Naive thymus-derived CD8-positive, alpha-beta T cell (primary cell): ENCODE data around the gene PNLDC1. TPM values are rescaled to one million over a fixed set of nuclear protein-coding genes. Genes with fewer than 3 reads are reported as not detected.

Experiments used
- ATAC-seq, 2 donors: fragments of 150-1000 bp; cut with Tn5 transposase in 1 of 2; sonication (Bioruptor Pico), chemical (Tn5 transposase) in 1 of 2; 1 replicate in 1 of 2; 2 replicates in 1 of 2; pipeline ENCODE4 v1.10.0; 2021; ENCODE audit warnings: mild to moderate bottlenecking in 2 of 2, moderate library complexity in 2 of 2
- POLR2A ChIA-PET: fragments of 350-600 bp; sonication (Branson Sonifier 250); formaldehyde crosslinking; loops from one replicate; lab custom pipeline; 2021; ENCODE audit warnings: antibody characterized with exemption; lab: Charles Lee
- DNase-seq, 10 donors: peaks; one replicate each; pipeline versions ENCODE4 v3.0.0 to v3.0.0-alpha.2; 2020 to 2022
- H3K27ac Mint-ChIP-seq, 10 donors: one replicate each; pipeline ENCODE4 v1.8.0; 2020 to 2022; ENCODE audit warnings: mild to moderate bottlenecking in 10 of 10, mixed read lengths in 10 of 10, moderate library complexity in 4 of 10, inconsistent platforms in 1 of 10
- H3K27me3 Mint-ChIP-seq, 5 donors: one replicate each; pipeline ENCODE4 v1.8.0; 2021 to 2022; ENCODE audit warnings: mixed read lengths in 5 of 5
- H3K36me3 Mint-ChIP-seq, 3 donors: one replicate each; pipeline ENCODE4 v1.8.0; 2020 to 2022; ENCODE audit warnings: mixed read lengths in 3 of 3, mild to moderate bottlenecking in 2 of 3, inconsistent platforms in 1 of 3
- H3K4me1 Mint-ChIP-seq, 4 donors: one replicate each; pipeline ENCODE4 v1.8.0; 2021 to 2022; ENCODE audit warnings: mixed read lengths in 4 of 4
- H3K4me3 Mint-ChIP-seq, 10 donors: one replicate each; pipeline ENCODE4 v1.8.0; 2020 to 2022; ENCODE audit warnings: mild to moderate bottlenecking in 10 of 10, mixed read lengths in 10 of 10, moderate library complexity in 6 of 10, inconsistent platforms in 1 of 10
- H3K9me3 Mint-ChIP-seq, 9 donors: one replicate each; pipeline ENCODE4 v1.8.0; 2020 to 2022; ENCODE audit warnings: mixed read lengths in 9 of 9, mild to moderate bottlenecking in 3 of 9, inconsistent platforms in 1 of 9, moderate library complexity in 1 of 9
- polyA plus RNA-seq, 3 donors: library from polyadenylated mRNA; unstranded; fragments of 300-500 nt; fragmentation: Illumina TruSeq; gene quantifications; one replicate each; pipeline ENCODE4 v1.2.3, GENCODE V29; 2021
- total RNA-seq, 8 experiments: library from RNA in 2 of 8; stranded (reverse) in 2 of 8; gene quantifications; one replicate each; pipeline ENCODE4 v1.2.3 and lab custom pipeline; 2021 to 2026

The PNLDC1 gene
- total and polyA plus RNA-seq, 5 experiments from 2014 or later = 0.36 to 0.75 (median 0.36) TPM; not detected in 2

- peak overlapping the region; percentile 91 to 97 (median 93) for H3K4me3 Mint-ChIP-seq
- H3K9me3 Mint-ChIP-seq = no peaks in the 10 kb centered on the region
- ATAC-seq = peak; percentile 21 to 34
- H3K36me3 Mint-ChIP-seq = peaks cover 0 to 34% (median 8%) of the 10 kb centered on the region in 3 donors
- H3K27me3 Mint-ChIP-seq = no peaks in the 10 kb centered on the region
- H3K4me1 Mint-ChIP-seq = peaks cover 20 to 34% (median 29%) of the 10 kb centered on the region in 4 donors
- DNase-seq = peak in 2 of 10 donors; percentile 63 to 88
- POLR2A ChIA-PET = interaction anchor here (0.7 to 4.9 kb wide), 15 partner anchors 9 to 73 kb away, joined by 3 to 81 read pairs (median 4); partner anchors contain the start of genes MRPL18, SOD2, TCP1 and WTAP
- H3K27ac Mint-ChIP-seq = peak overlapping the region; percentile 94 to 99 (median 98)
These were observed 38.8 kb upstream of the PNLDC1 start for GRCh38 chr6:159761129-159761872.

- H3K4me1 Mint-ChIP-seq = peaks cover 20 to 34% (median 29%) of the 10 kb centered on the region in 4 donors
- peak within 1 kb of the TSS; percentile 91 to 97 (median 93) for H3K4me3 Mint-ChIP-seq
- ATAC-seq (peak; percentile 92 to 93), DNase-seq (peak; percentile 88 to 97 (median 91))
- H3K27me3 Mint-ChIP-seq = no peaks in the 10 kb centered on the region
- H3K27ac Mint-ChIP-seq = peak within 1 kb of the TSS; percentile 94 to 99 (median 98)
- POLR2A ChIA-PET = interaction anchor here (0.6 to 4.9 kb wide), 18 partner anchors 9 to 249 kb away, joined by 3 to 81 read pairs (median 4); partner anchors contain the start of genes MRPL18, SOD2, TCP1 and WTAP
- no peaks in the 10 kb centered on the region for H3K9me3 Mint-ChIP-seq
- H3K36me3 Mint-ChIP-seq = peaks cover 0 to 35% (median 4%) of the 10 kb centered on the region in 3 donors
These were observed 38.0 kb upstream of the PNLDC1 start, which contains the start of gene ACAT2 for GRCh38 chr6:159761873-159762680. Gene ACAT2, plus strand, starts transcription at chr6:159762045. Its CDS starts 43 bp downstream, at chr6:159762088.

GRCh38 chr6:159762681-159763293 lies 37.3 kb upstream of the PNLDC1 start:
- no peaks in the 10 kb centered on the region for H3K27me3 Mint-ChIP-seq
- H3K4me1 Mint-ChIP-seq = peaks cover 20 to 34% (median 29%) of the 10 kb centered on the region in 4 donors
- DNase-seq (peak in 4 of 10 donors; percentile 17 to 66 (median 39)), ATAC-seq (peak in 1 of 2 donors; percentile 11)
- peak overlapping the region; percentile 85 to 99 (median 98) for H3K27ac Mint-ChIP-seq
- POLR2A ChIA-PET = interaction anchor here (0.6 to 4.9 kb wide), 7 partner anchors 12 to 248 kb away, joined by 3 to 80 read pairs (median 11); partner anchors contain the start of genes MRPL18, SOD2, TCP1 and WTAP
- H3K4me3 Mint-ChIP-seq = peak overlapping the region; percentile 91 to 97 (median 93)
- H3K36me3 Mint-ChIP-seq = peaks cover 0 to 39% (median 4%) of the 10 kb centered on the region in 3 donors
- no peaks in the 10 kb centered on the region for H3K9me3 Mint-ChIP-seq

DNA sequence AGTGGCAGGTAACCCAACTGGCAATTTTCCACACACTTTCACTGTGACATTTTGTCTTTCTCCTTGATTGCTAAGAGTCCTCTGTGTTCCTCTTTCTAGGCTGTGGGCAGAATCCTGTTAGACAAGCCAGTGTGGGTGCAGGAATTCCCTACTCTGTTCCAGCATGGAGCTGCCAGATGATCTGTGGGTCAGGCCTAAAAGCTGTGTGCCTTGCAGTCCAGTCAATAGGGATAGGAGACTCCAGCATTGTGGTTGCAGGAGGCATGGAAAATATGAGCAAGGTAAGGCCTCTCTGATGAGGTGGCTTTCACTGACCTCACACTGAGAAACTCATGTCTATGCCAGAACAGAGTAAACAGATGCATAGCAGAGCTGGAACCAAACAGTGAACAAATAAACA lies 33.2 kb upstream of the PNLDC1 start:
- no peak overlapping the region for H3K4me3 Mint-ChIP-seq
- POLR2A ChIA-PET = interaction anchor here (0.5 to 1.2 kb wide), 2 partner anchors 11 to 22 kb away, joined by 3 to 4 read pairs; no protein-coding TSS in a partner anchor

DNA sequence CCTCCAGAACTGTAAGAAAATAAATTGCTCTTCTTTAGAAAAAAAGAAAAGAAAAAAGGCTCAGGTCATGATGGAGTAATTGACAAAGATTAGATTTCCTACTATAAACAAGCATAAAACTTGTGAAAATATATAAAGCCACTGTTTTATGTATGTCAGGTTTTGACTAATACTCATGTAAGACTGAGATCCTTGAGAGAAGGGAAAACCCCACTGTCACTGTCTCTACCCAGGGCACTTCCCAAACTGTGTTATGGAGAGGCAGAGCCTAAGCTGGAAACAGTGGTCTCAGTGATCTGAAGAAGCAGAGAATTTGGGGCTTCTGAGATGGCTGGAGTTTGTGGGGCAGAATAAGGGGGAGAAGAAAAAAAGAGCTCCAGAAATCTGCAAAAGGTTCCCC lies 30.6 kb upstream of the PNLDC1 start:
- H3K27ac Mint-ChIP-seq = peak overlapping the region in 3 of 10 donors; percentile 8 to 29 (median 28)
- H3K27me3 Mint-ChIP-seq = no peaks in the 10 kb centered on the region
- H3K36me3 Mint-ChIP-seq = peaks cover 0 to 66% (median 31%) of the 10 kb centered on the region in 3 donors
- peaks cover 0 to 2% (median 0%) of the 10 kb centered on the region in 9 donors for H3K9me3 Mint-ChIP-seq
- DNase-seq = no peak
- POLR2A ChIA-PET = no interaction called here
- H3K4me3 Mint-ChIP-seq = no peak overlapping the region
- no peak for ATAC-seq
- H3K4me1 Mint-ChIP-seq = peaks cover 0 to 6% (median 0%) of the 10 kb centered on the region in 4 donors

More for the DNA sequence above, 33.2 kb upstream of the PNLDC1 start:
- no peak for DNase-seq
- H3K4me1 Mint-ChIP-seq = peaks cover 3 to 17% (median 9%) of the 10 kb centered on the region in 4 donors
- H3K27me3 Mint-ChIP-seq = no peaks in the 10 kb centered on the region
- no peak overlapping the region for H3K27ac Mint-ChIP-seq
- peaks cover 0 to 67% (median 33%) of the 10 kb centered on the region in 3 donors for H3K36me3 Mint-ChIP-seq
- ATAC-seq = no peak
- peaks cover 0 to 2% (median 0%) of the 10 kb centered on the region in 9 donors for H3K9me3 Mint-ChIP-seq

DNA sequence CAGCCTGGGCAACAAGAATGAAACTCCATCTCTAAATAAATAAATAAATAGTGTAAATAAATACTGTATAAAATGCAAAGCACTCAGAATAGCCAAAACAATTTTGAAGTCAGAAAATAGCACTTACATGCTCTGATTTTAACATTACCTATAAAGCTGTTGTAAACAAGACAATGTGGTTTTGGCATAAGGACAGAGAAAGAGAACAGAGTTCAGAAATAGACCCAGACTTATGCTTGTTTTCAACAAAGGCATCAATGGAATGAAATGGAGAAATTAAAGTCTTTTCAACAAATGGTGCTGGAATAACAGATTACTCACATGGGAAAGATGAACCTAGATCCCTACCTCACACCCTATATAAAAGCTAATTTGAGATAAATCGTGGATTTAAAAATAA lies 27.9 kb upstream of the PNLDC1 start:
- ATAC-seq (no peak), DNase-seq (no peak)
- Mint-ChIP-seq H3K36me3 (peaks cover 0 to 69% (median 32%) of the 10 kb centered on the region in 3 donors), H3K4me3 (no peak overlapping the region), H3K9me3 (peaks cover 0 to 2% (median 0%) of the 10 kb centered on the region in 9 donors), H3K27ac (no peak overlapping the region), H3K4me1 (no peaks in the 10 kb centered on the region), H3K27me3 (no peaks in the 10 kb centered on the region)
- POLR2A ChIA-PET = interaction anchor here (0.9 kb wide), 1 partner anchor 10 kb away, joined by 3 read pairs; the partner anchor contains the start of gene ACAT2

DNA sequence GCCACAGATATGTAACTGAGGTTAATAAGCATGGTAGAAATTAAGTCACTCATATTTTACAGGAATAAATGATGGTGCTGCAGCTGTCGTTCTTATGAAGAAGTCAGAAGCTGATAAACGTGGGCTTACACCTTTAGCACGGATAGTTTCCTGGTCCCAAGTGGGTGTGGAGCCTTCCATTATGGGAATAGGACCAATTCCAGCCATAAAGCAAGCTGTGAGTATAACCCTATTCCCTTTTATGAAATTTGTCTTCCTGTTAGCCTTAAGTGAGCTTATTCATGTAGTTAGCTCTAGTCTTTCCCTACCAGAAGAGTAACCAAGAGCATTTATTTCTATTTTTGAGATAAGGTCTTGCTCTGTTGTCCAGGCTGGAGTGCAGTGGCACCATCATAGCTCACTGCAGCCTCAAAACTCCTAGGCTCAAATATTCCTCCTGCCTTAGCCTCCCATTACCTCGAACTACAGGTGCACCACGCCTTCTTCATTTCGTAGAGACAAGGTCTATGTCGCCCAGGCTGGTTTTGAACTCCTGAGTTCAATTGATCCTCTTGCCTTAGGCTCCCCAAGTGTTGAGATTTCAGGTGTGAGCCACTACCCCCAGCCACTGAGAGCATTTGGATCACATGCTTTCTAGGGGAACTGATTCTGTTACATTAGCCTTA lies 22.7 kb upstream of the PNLDC1 start:
- no peak overlapping the region for H3K4me3 Mint-ChIP-seq
- no peak for DNase-seq
- H3K36me3 Mint-ChIP-seq = peaks cover 6 to 78% (median 7%) of the 10 kb centered on the region in 3 donors
- no peaks in the 10 kb centered on the region for H3K9me3 Mint-ChIP-seq
- H3K27ac Mint-ChIP-seq = peak overlapping the region in 7 of 10 donors; percentile 11 to 84 (median 41)
- H3K27me3 Mint-ChIP-seq = no peaks in the 10 kb centered on the region
- ATAC-seq = peak in 1 of 2 donors; percentile 24
- H3K4me1 Mint-ChIP-seq = peaks cover 6 to 12% (median 7%) of the 10 kb centered on the region in 4 donors
- POLR2A ChIA-PET = interaction anchor here (0.7 to 1.0 kb wide), 2 partner anchors 12 to 56 kb away, joined by 3 to 4 read pairs; partner anchors contain the start of gene TCP1

GRCh38 chr6:159778131-159778530 lies 21.9 kb upstream of the PNLDC1 start:
- Mint-ChIP-seq H3K36me3 (peaks cover 10 to 85% (median 14%) of the 10 kb centered on the region in 3 donors), H3K27ac (peak overlapping the region in 1 of 10 donors; percentile 11), H3K4me1 (peaks cover 12 to 20% (median 15%) of the 10 kb centered on the region in 4 donors), H3K9me3 (no peaks in the 10 kb centered on the region), H3K27me3 (no peaks in the 10 kb centered on the region), H3K4me3 (no peak overlapping the region)
- no peak for ATAC-seq
- POLR2A ChIA-PET = interaction anchor here (0.6 to 1.0 kb wide), 6 partner anchors 10 to 57 kb away, joined by 3 to 5 read pairs (median 4); partner anchors contain the start of genes TCP1 and WTAP
- DNase-seq = no peak

- ATAC-seq = no peak
- Mint-ChIP-seq H3K4me1 (peaks cover 12 to 23% (median 18%) of the 10 kb centered on the region in 4 donors), H3K36me3 (peaks cover 10 to 89% (median 14%) of the 10 kb centered on the region in 3 donors), H3K9me3 (no peaks in the 10 kb centered on the region), H3K27ac (peak overlapping the region in 1 of 10 donors; percentile 62), H3K4me3 (no peak overlapping the region), H3K27me3 (no peaks in the 10 kb centered on the region)
- POLR2A ChIA-PET = interaction anchor here (0.6 to 1.0 kb wide), 5 partner anchors 9 to 51 kb away, joined by 3 to 5 read pairs (median 3); partner anchors contain the start of genes TCP1 and WTAP
- no peak for DNase-seq
These were observed 21.5 kb upstream of the PNLDC1 start for GRCh38 chr6:159778542-159779103.

GRCh38 chr6:159788276-159788675 lies 11.8 kb upstream of the PNLDC1 start:
- Mint-ChIP-seq H3K27me3 (no peaks in the 10 kb centered on the region), H3K36me3 (peaks cover 3 to 71% (median 8%) of the 10 kb centered on the region in 3 donors), H3K4me1 (peaks cover 27 to 67% (median 61%) of the 10 kb centered on the region in 4 donors), H3K27ac (peak overlapping the region; percentile 74 to 99 (median 85)), H3K4me3 (peak overlapping the region; percentile 80 to 99 (median 99)), H3K9me3 (no peaks in the 10 kb centered on the region)
- POLR2A ChIA-PET = interaction anchor here (0.6 to 5.9 kb wide), 7 partner anchors 10 to 228 kb away, joined by 3 to 86 read pairs (median 4); partner anchors contain the start of genes ACAT2, SOD2 and WTAP
- ATAC-seq (no peak), DNase-seq (peak in 4 of 10 donors; percentile 3 to 12 (median 6))
